ENCODE results near the gene KTN1. TPM values are rescaled to one million over a fixed set of nuclear protein-coding genes. Genes with fewer than 3 reads are reported as not detected.

KTN1 gene
- total RNA-seq, 1 donor from 2014 or later, result 155 TPM

DNA sequence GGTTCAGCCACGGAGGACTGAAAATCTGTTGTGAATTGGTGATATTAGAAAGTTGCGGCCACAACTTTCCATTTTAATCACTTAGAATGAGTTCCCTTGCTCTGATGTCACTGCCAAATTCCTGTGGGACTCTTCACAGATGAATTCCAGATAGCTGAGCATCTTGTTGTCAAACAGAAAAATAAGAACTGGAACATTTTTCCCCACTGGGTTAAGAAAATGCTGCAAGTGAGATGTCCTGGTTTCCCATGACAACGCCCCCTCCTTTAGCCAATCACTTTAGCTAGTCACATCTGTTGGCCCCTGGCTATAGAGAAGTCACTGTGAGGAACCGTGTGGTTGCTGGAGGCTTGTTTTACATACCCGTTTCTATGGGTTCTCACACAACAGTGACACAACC is 135.9 kb downstream of the KTN1 start:
- Mint-ChIP-seq H3K27ac (no peak overlapping the region), H3K4me3 (ENCODE audit: low read depth) (no peak overlapping the region), H3K27me3 (peaks cover 32% of the 10 kb centered on the region), H3K9me3 (ENCODE audit: low read depth) (no peaks in the 10 kb centered on the region), H3K4me1 (ENCODE audit: low read depth) (peaks cover 1% of the 10 kb centered on the region), H3K36me3 (ENCODE audit: insufficient read depth) (peaks cover 3% of the 10 kb centered on the region)
- no peak for TF ChIP-seq CTCF (IDR thresholded peaks at IDR 0.05; ENCODE audit: unreplicated experiment)
- DNase-seq (ENCODE audit: low spot score, unreplicated experiment), result no peak

DNA sequence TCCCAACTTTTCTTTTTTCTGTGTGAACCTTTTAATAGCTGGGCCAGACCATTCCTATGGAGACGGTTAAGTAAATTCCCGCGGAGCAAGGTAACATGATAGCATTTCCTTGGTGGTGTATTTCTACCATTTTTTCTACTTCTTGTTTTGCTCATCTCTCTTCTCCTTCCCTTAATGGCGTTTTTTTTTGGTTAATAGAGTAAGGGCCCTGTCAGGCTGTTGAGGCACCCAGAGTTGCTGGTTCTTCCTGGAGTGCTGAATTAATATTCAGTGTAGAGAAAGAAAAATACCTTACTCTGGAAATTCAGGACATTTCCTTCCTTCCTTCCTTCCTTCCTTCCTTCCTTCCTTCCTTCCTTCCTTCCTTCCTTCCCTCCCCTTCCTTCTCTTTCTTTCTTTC is 137.6 kb downstream of the KTN1 start:
- Mint-ChIP-seq H3K9me3 (ENCODE audit: low read depth) (no peaks in the 10 kb centered on the region), H3K27me3 (peaks cover 32% of the 10 kb centered on the region), H3K4me1 (ENCODE audit: low read depth) (peaks cover 16% of the 10 kb centered on the region), H3K4me3 (ENCODE audit: low read depth) (no peak overlapping the region), H3K36me3 (ENCODE audit: insufficient read depth) (peaks cover 3% of the 10 kb centered on the region), H3K27ac (no peak overlapping the region)
- TF ChIP-seq CTCF (IDR thresholded peaks at IDR 0.05; ENCODE audit: unreplicated experiment), result no peak
- no peak for DNase-seq (ENCODE audit: low spot score, unreplicated experiment)

DNA sequence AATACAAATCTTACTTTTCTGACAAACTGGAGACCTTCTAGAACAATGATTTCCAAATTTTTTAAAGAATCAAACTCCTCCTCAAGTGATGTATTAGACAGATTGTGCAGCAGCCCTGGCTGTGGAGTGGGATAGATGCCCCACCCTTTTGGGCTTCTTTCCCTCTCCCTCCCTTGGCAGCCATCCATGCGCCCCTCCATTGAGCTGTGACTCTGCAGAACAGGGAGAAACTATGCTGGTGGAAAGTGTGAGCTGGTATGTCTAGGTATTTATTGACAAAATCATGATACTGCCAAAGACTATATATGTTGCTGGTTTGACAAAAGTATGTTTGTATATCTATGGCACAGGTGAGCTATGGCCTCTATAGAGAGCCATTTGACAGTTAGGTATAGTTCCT is 138.5 kb downstream of the KTN1 start:
- TF ChIP-seq CTCF (IDR thresholded peaks at IDR 0.05; ENCODE audit: unreplicated experiment), result no peak
- H3K9me3 Mint-ChIP-seq (ENCODE audit: low read depth), result no peaks in the 10 kb centered on the region
- H3K36me3 Mint-ChIP-seq (ENCODE audit: insufficient read depth), result peaks cover 3% of the 10 kb centered on the region
- H3K27ac Mint-ChIP-seq, result no peak overlapping the region
- peaks cover 22% of the 10 kb centered on the region for H3K4me1 Mint-ChIP-seq (ENCODE audit: low read depth)
- H3K27me3 Mint-ChIP-seq, result peaks cover 28% of the 10 kb centered on the region
- no peak overlapping the region for H3K4me3 Mint-ChIP-seq (ENCODE audit: low read depth)
- DNase-seq (ENCODE audit: low spot score, unreplicated experiment), result no peak

DNA sequence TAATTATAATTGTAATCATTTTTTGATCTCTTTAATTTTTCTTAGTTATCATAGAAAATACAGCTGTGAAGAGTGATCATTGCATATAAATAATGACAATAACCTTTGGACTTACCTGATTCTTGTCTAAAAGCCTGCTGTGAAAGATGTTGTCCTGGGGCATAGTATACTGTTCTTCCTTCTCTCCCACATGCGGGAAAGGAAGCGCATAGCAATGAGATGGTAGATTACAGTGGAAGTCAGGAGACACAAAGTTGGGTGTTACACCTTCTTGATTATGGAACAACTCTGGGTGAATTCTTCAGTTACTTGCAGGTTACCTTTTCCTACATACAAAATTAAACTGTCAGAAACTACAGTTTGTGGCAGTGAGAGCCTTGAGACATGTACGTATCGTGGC is 140.8 kb downstream of the KTN1 start:
- Mint-ChIP-seq H3K4me3 (ENCODE audit: low read depth) (no peak overlapping the region), H3K27me3 (peaks cover 33% of the 10 kb centered on the region), H3K4me1 (ENCODE audit: low read depth) (peaks cover 39% of the 10 kb centered on the region), H3K9me3 (ENCODE audit: low read depth) (no peaks in the 10 kb centered on the region), H3K27ac (no peak overlapping the region), H3K36me3 (ENCODE audit: insufficient read depth) (peaks cover 2% of the 10 kb centered on the region)
- TF ChIP-seq CTCF (IDR thresholded peaks at IDR 0.05; ENCODE audit: unreplicated experiment), result no peak
- DNase-seq (ENCODE audit: low spot score, unreplicated experiment), result no peak

GRCh38 chr14:55721353-55721752 is 141.3 kb downstream of the KTN1 start:
- peaks cover 2% of the 10 kb centered on the region for H3K36me3 Mint-ChIP-seq (ENCODE audit: insufficient read depth)
- H3K27ac Mint-ChIP-seq, result no peak overlapping the region
- H3K9me3 Mint-ChIP-seq (ENCODE audit: low read depth), result no peaks in the 10 kb centered on the region
- peaks cover 32% of the 10 kb centered on the region for H3K27me3 Mint-ChIP-seq
- no peak for DNase-seq (ENCODE audit: low spot score, unreplicated experiment)
- peak overlapping the region; percentile 11 for H3K4me3 Mint-ChIP-seq (ENCODE audit: low read depth)
- no peak for TF ChIP-seq CTCF (IDR thresholded peaks at IDR 0.05; ENCODE audit: unreplicated experiment)
- H3K4me1 Mint-ChIP-seq (ENCODE audit: low read depth), result peaks cover 41% of the 10 kb centered on the region
